Testis (tissue), 2 donors: ENCODE results near the gene ISOC2.

Source experiments
- POLR2A ChIP-seq: fragments of 450-650 bp; IDR thresholded peaks from one replicate; pipeline ENCODE4 v1.6.1; 2017; ENCODE audit warnings: antibody characterized with exemption, mild to moderate bottlenecking, moderate library complexity
- TF ChIP-seq, protein P1 (sequence below), 3 experiments: fragments of 450-650 bp in 2 of 3; fragments of 200-600 bp in 1 of 3; sonication (generic) in 1 of 3; IDR thresholded peaks; one replicate each; pipeline ENCODE4 v1.5.1; 2016 to 2019; ENCODE audit warnings: antibody characterized with exemption in 3 of 3, mild to moderate bottlenecking in 2 of 3, moderate library complexity in 1 of 3

DNA sequence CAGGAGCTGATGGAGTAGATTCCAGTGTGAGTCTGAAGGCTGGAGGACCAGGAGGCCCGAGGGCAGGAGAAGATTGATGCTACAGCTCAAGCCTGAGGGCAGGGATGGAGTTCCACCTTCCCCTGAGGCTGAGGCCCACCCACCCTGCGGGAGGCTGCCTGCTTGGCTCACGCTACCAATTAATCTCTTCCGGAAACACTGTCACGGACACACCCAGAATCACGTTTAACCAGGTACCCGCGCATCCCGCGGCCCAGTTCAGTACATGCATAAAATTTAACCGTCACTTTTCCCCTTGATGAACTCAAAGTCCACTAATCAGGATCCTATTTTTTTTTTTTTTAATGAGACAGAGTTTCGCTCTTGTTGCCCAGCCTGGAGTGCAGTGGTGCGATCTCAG is 9.8 kb upstream of the ISOC2 start:
- TF ChIP-seq, protein P1, sequence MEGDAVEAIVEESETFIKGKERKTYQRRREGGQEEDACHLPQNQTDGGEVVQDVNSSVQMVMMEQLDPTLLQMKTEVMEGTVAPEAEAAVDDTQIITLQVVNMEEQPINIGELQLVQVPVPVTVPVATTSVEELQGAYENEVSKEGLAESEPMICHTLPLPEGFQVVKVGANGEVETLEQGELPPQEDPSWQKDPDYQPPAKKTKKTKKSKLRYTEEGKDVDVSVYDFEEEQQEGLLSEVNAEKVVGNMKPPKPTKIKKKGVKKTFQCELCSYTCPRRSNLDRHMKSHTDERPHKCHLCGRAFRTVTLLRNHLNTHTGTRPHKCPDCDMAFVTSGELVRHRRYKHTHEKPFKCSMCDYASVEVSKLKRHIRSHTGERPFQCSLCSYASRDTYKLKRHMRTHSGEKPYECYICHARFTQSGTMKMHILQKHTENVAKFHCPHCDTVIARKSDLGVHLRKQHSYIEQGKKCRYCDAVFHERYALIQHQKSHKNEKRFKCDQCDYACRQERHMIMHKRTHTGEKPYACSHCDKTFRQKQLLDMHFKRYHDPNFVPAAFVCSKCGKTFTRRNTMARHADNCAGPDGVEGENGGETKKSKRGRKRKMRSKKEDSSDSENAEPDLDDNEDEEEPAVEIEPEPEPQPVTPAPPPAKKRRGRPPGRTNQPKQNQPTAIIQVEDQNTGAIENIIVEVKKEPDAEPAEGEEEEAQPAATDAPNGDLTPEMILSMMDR (IDR thresholded peaks at IDR 0.05): no peak
- no peak for TF ChIP-seq POLR2A
